ENCODE results near the gene KIZ.

KIZ gene

GRCh38 chr20:21149344-21149743 lies 23.5 kb downstream of the KIZ start:
- H3K4me3 ChIP-seq (ENCODE audit: low read depth, low read length): no peak overlapping the region
- ChIA-PET POLR2A (no interaction called here), CTCF (no interaction called here)
- no peak for DNase-seq (ENCODE audit: low read depth, low spot score)
- TF ChIP-seq CTCF (IDR thresholded peaks at IDR 0.05; ENCODE audit: insufficient read depth, low read length, missing control alignments): no peak

GRCh38 chr20:21151791-21152190 lies 25.9 kb downstream of the KIZ start:
- ChIA-PET POLR2A (no interaction called here), CTCF (no interaction called here)
- H3K4me3 ChIP-seq (ENCODE audit: low read depth, low read length): no peak overlapping the region
- no peak for DNase-seq (ENCODE audit: low read depth, low spot score)
- TF ChIP-seq CTCF (IDR thresholded peaks at IDR 0.05; ENCODE audit: insufficient read depth, low read length, missing control alignments): no peak

- ChIA-PET CTCF (no interaction called here), POLR2A (interaction anchor here (1.3 kb wide), 1 partner anchor 29 kb away, joined by 3 read pairs; the partner anchor contains the start of gene KIZ)
- no peak overlapping the region for H3K4me3 ChIP-seq (ENCODE audit: low read depth, low read length)
- no peak for DNase-seq (ENCODE audit: low read depth, low spot score)
- no peak for TF ChIP-seq CTCF (IDR thresholded peaks at IDR 0.05; ENCODE audit: insufficient read depth, low read length, missing control alignments)
Measured at GRCh38 chr20:21154692-21155091, 28.8 kb downstream of the KIZ start.

- TF ChIP-seq CTCF (IDR thresholded peaks at IDR 0.05; ENCODE audit: insufficient read depth, low read length, missing control alignments): no peak
- CTCF ChIA-PET: no interaction called here
- POLR2A ChIA-PET: interaction anchor here (1.3 kb wide), 1 partner anchor 29 kb away, joined by 3 read pairs; the partner anchor contains the start of gene KIZ
- no peak for DNase-seq (ENCODE audit: low read depth, low spot score)
- H3K4me3 ChIP-seq (ENCODE audit: low read depth, low read length): no peak overlapping the region
Measured at GRCh38 chr20:21155268-21155667, 29.4 kb downstream of the KIZ start.

GRCh38 chr20:21156266-21156665 lies 30.4 kb downstream of the KIZ start:
- DNase-seq (ENCODE audit: low read depth, low spot score): peak; percentile 44
- no peak overlapping the region for H3K4me3 ChIP-seq (ENCODE audit: low read depth, low read length)
- POLR2A ChIA-PET: no interaction called here
- CTCF ChIA-PET: interaction anchor here (1.0 kb wide), 1 partner anchor 79 kb away, joined by 3 read pairs; no protein-coding TSS in a partner anchor
- TF ChIP-seq CTCF (IDR thresholded peaks at IDR 0.05; ENCODE audit: insufficient read depth, low read length, missing control alignments): no peak

- DNase-seq (ENCODE audit: low read depth, low spot score): no peak
- TF ChIP-seq CTCF (IDR thresholded peaks at IDR 0.05; ENCODE audit: insufficient read depth, low read length, missing control alignments): no peak
- ChIA-PET CTCF (no interaction called here), POLR2A (no interaction called here)
- H3K4me3 ChIP-seq (ENCODE audit: low read depth, low read length): no peak overlapping the region
Measured at GRCh38 chr20:21157006-21157405, 31.1 kb downstream of the KIZ start.
